Choroid plexus epithelial cell (primary cell): ENCODE measurements around the gene BCL11B.

Experiments
- DNase-seq: peaks from one replicate; pipeline ENCODE4 v3.0.0-alpha.2; 2010; ENCODE audit warnings: low read depth
- H3K4me3 ChIP-seq: 2 replicates; pipeline ENCODE4 v1.5.1; 2011; ENCODE audit warnings: low read depth, mild to moderate bottlenecking, control low read depth, low read length, moderate library complexity
- CTCF ChIP-seq: conservative IDR thresholded peaks from 2 replicates; pipeline ENCODE4 v1.5.1; 2011; ENCODE audit warnings: low read depth, mild to moderate bottlenecking, control low read depth, inconsistent platforms, low read length, moderate library complexity

Gene BCL11B

DNA sequence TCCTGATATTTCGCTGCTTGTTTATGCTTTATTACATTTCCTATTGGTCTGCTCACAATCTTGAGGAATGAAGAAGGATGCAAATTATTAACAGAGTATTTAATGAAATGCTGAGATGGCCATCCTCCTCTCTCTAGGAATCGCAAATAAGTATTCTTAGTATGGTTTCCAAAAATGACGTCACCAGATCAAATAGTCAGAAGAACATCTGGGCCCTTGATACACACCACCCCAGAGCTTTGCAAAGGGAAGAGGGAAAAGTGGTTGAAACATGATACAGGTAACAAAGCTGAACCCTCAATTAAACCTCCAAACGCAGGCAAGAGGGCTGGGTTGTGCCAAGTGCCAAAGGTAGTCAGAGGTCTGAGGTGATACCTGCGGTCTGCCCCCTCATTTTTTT is 107.3 kb downstream of the BCL11B start:
- no peak overlapping the region for H3K4me3 ChIP-seq
- no peak for TF ChIP-seq CTCF
- no peak for DNase-seq

DNA sequence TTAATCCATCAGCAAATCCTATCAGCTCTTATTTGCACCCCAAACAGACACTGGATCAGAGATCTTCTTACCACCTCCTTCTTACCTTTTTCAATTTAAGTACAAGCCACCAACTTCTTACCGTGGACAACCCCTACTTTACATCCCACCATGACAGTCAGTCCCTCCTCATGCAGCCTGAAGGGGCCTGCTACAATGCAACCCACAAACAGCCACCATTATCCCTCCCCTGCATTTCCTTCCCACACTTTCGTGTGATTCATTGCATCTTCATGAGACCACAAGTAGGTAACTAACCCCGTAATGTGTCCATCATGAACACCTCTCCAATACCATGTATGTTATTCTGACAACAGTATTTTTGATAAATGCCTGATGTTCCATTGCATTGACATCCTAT is 108.6 kb downstream of the BCL11B start:
- TF ChIP-seq CTCF: no peak
- DNase-seq: no peak
- no peak overlapping the region for H3K4me3 ChIP-seq

- H3K4me3 ChIP-seq: no peak overlapping the region
- DNase-seq: no peak
- TF ChIP-seq CTCF: no peak
Measured at GRCh38 chr14:99159341-99160340, 112.4 kb downstream of the BCL11B start.

DNA sequence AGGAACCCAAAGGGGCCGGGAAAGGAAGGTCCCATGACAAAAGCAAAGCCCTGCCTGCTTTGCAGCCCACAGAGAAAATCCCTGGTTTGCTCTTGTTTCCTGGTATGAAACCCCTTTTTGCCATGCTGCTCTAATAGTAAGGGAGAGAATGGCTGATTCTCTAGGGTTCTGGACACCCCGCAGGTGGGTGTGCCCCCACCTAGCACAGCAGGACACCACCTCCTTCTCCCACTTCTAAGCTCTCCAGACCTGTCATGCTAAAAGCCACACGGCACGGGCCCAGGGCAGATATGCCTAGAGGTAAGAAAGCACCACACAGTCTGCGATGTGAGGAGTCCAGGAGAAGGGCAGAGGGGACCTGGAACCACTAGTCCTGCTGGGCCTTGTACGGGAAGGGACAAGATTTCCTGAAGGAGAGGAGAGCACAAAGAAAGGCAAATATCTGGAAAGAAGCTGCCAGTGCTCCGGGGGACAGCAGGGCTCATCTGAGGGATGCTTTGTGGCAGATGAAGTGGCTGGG is 113.3 kb downstream of the BCL11B start:
- no peak for TF ChIP-seq CTCF
- no peak for DNase-seq

GRCh38 chr14:99158150-99158549 is 113.8 kb downstream of the BCL11B start:
- DNase-seq: no peak
- no peak overlapping the region for H3K4me3 ChIP-seq
- no peak for TF ChIP-seq CTCF

More for the DNA sequence above, 113.3 kb downstream of the BCL11B start:
- no peak overlapping the region for H3K4me3 ChIP-seq

DNA sequence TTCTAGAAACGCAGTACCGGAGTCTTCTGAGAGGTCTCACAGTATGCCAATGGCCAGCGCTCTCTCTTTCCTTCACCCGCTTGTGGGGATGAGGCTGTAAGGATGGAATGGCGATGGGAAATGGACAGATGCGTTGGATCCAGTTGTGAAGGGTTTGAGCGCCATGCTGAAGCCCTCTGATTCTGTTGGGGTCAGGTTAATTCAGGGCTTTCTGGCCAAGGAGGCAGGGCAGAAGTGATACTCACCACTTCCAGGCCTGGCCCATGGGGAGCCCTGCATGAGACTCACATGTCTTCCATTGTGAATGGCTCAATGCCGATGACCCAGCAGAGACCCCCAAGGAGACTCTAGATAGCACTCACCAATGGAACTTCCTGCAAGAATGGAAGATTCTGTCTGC is 114.3 kb downstream of the BCL11B start:
- no peak overlapping the region for H3K4me3 ChIP-seq
- no peak for TF ChIP-seq CTCF
- DNase-seq: no peak
